ENCODE measurements around the gene MPEG1.

MPEG1 gene
- 0 reads per million in 4 experiments for total RNA-seq

DNA sequence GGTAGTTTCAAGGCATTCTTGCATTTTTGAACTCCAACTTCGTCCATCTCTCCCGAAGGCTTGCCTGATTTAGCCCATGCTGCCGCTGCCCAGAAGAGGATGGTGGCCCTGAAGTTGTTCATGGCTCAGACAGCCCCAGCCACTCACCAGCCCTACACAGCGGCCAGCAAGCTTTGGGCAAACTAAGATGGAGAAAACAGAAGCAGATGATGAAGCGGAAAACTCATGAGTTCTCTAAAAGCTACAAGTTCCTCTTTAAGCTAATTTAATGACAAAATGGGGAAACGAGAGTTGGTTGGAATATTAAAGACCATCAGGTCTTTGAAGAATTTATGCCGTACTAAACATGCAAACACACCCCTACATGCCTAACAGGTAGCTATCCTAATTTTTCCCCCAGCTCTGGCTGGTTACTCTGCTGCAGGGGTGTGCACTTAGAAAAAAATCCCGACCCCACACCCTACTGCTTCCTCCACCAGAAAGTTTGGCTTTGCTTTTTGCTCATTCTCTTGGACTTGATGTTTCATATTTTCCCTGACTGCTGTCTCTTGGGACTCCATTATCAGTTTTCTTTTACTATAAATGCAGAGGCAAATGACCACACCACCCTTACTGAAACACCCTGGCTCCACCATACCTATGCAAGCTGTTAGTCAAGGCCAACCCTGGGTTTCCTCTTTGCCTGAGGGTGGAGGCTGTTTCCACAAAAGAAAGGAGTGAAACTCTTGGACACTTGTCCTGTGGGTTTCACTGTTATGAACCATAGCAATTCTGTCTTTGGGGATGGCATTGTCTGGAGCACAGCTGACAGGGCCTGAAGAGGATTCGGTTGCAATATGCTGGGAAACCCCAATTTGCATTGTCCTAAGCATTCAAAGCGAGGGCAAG lies at the start of gene MPEG1:
Gene MPEG1 (minus strand): TSS at position 184 of the 888 bp plus-strand sequence. CDS start 62 bp downstream, at position 122.
- no peak for DNase-seq

- DNase-seq = no peak
Observed at GRCh38 chr11:59262177-59262818, 49.6 kb upstream of the MPEG1 start.

GRCh38 chr11:59261150-59261549 lies 48.4 kb upstream of the MPEG1 start:
- no peak for DNase-seq

GRCh38 chr11:59259867-59260475 lies 47.2 kb upstream of the MPEG1 start:
- no peak for DNase-seq

GRCh38 chr11:59259047-59259446 lies 46.3 kb upstream of the MPEG1 start:
- DNase-seq = no peak

DNA sequence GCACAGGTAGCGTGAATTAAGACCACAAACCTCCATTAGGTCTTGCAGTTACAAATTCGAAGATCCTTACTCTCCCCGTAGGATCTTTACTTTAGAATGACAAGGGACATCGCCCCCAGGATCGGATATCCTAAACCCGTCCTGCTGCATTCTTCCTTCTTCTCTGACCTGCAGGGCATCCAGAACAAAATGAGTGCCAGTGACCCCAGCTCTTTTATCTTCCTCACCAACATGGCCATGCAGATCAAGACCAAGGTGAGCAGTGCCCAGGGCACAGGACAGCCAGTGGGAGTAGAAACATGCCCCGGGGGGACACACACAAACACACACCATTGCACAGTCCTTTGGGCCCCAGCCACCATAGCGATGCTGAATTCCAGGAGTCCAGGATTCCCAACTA lies 42.6 kb upstream of the MPEG1 start:
- DNase-seq = no peak

GRCh38 chr11:59254286-59254685 lies 41.6 kb upstream of the MPEG1 start:
- DNase-seq = no peak

GRCh38 chr11:59253001-59253400 lies 40.3 kb upstream of the MPEG1 start:
- no peak for DNase-seq

- no peak for DNase-seq
Observed at GRCh38 chr11:59249535-59249934, 36.8 kb upstream of the MPEG1 start.

DNA sequence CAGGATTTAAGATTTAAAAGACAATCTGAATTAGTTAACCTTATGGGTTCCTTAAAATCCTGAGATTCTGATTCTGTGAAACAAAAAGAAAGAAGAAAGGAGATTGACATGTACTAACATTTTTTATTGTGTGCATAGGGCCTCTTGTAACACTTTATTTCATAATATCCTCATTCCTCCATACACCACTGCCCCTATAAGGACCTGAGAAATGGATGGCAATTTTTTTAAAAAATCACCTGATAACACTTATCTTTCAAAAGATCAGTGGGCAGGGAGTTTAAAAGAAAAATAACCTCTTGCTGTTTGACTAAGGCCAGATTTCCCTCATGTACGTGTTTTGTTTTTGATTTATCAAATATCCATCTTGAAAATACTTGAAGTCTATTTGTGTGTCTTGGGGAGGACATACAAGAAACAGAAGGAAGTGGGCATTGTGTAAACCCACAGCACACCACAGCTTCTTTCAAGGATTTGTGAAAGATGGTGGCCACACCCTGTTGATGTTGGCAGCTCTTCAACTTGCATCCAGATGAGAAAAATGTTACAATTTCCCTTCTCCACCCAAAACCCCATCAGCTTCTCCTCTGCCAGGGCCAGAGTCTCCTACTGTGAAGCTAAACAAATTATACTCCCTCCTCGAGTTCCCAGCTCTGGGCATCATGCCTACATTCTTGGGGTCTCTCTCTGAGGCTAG lies 35.0 kb upstream of the MPEG1 start:
- no peak for DNase-seq

DNA sequence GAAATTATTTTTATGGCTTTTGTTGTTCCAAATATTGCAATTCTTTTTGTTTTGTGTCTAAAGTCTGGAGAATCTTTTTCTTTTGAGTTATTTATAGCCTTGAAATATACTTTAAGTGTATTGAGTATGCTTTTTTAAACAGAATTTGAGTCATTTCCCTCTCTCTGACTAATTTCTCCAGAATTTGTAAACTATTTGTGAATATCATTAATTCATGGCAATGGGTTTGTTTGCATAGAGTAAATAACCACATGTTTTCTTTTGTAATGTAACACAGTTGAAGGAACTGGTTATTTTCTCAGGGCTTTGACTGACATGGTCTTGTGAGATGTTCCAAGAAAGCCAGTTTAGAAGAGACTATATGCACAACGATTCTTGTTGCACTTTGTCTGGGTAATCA lies 30.9 kb upstream of the MPEG1 start:
- DNase-seq = no peak

- DNase-seq = no peak
Observed at GRCh38 chr11:59240322-59240721, 27.6 kb upstream of the MPEG1 start.

- no peak for DNase-seq
Observed at GRCh38 chr11:59226396-59226795, 13.7 kb upstream of the MPEG1 start.

DNA sequence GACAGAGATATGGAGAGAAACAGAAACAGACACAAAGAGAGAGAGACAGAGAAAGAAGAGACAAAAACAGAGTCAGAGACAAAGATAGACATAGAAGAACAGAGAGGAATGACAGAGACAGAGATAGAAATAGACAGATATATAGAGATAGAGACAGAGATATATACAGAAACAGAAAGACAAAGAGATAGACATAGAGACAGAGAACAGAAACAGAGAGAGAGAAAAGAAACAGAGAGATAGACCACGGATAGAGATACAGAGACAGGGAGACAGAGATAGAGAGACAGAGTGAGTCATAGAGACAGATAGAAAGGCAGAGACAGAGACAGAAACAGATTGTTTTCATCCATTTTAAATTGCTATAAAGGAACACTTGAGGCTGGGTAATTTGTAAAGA lies 12.3 kb upstream of the MPEG1 start:
- no peak for DNase-seq

DNA sequence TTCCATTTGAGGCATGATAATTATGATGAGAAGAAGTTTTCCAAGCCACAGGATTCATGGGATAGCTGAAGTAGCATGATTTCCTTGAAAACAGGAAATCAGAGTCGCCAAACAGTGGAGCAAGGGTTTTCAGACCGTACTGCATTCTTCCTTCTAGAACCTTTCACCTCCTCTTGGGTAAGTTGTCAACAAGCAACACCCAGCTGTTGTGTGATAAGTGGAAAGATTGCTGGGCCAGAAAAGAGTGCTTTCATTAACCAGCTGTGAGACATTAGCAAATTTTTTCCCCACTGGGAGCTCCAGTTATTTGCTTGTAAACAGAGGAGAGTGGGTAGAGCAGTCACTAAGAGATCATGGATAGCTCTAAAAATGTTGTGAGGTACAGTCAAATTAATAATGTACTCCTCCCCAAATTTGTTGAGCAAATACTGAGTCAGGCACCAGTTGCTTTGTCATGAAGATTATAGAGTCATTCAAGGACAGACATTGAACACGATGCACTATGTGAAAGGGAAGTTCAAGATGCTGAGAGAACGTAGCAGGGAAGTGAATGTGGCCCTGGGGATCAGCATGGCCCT lies 11.7 kb upstream of the MPEG1 start:
- no peak for DNase-seq

DNA sequence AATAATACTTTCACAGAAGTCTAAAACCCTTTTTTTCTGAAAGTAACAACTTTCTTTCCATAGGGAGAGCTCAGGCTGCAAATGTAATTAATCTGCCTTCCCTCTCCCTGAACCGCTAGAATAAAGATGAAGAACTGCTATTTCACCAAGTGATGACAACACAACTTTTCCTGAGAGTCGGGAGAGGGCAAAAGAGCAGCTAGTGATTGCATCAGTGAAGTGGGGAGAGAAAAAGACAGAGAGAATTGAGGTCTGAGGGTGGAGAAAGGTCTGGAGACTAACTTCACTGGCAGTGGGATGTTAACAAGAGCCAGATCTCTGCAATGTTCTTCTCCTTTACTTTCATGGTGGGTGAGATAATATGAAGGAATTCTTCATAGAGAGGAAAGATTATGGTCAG lies 10.9 kb upstream of the MPEG1 start:
- no peak for DNase-seq

GRCh38 chr11:59223177-59223576 lies 10.4 kb upstream of the MPEG1 start:
- no peak for DNase-seq

DNA sequence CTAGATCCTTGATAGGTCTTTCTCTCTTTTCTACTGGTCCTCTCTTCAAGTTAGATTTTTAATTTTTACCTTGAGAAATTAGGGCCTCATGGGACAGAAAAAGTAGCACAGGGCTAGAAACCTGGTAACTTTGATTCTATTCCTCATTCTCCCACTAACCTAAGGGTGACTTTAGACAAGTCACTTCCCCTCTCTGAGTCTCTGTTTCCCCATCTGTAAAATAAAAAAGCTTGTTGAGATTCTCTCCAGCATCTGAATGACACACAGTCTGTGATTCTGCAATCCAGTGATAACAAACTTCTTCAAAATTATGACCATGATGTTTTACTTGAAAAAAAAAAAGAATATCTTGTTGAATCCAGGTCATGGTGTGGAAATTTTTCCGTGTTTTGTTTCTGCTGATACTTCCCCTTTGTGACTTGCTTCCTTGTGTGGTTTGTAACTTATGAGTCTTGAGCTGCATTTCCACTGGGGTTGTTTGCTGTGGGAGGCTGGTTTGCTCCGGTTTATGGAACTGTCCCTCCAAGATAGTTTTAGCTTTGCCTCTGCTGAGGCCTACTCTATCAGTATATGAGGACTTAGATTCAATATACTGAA lies 9.8 kb upstream of the MPEG1 start:
- no peak for DNase-seq

DNA sequence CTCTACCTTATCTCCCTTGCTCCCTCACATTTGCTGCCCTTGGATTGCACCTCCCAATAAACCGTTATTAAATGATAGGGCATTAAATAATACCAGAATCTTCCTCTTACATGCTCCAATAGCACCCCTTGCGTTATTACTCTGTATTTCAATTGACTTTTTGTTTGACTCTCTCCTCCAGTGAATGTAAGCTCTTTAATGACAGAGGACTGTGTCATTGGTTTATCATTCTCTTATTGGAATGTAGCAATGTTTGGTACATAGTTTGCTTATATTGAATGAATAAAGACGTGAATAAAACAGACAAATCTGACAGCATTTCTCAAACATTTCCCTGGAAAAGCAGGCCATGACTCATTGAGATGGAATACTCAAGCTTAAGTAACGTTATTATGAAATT lies 8.7 kb upstream of the MPEG1 start:
- DNase-seq = no peak

DNA sequence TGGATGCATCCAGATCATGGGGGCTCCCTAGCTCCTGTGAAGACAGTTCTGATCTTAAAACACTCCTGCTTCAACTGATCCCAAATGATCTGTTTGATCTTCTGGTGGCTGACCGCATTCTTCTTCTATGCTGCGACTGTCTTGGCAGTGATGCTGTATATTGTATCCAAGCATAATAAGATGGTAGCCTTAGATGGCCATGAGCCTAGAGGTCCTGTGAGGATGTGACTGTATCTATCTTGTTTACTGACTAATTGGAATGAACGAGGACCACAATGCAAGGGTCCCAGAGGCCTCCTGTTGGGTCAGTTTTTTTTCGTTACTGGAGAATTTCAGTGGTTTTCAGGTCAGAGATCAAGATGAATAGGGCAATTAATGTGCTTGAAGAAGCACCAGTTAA lies 7.1 kb upstream of the MPEG1 start:
- no peak for DNase-seq

DNA sequence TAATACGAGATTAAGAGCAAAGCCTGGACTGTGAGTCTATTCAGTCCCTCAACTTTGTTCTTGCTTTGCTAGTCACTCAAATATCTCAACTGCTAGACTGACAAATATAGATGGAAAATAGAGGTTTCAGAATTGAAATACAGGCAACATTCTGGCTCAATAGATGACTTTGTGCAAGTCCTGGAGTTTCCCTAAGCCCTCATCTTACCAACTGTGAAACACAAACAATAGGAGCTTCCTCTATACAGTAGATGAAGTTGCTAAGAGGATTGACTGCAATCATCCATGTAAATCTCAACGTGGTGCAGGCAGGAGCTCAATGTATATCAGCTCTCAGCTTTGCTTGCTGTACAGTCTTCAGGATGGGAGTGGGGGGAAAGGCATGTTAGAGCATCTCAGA lies 6.2 kb upstream of the MPEG1 start:
- DNase-seq = no peak

DNA sequence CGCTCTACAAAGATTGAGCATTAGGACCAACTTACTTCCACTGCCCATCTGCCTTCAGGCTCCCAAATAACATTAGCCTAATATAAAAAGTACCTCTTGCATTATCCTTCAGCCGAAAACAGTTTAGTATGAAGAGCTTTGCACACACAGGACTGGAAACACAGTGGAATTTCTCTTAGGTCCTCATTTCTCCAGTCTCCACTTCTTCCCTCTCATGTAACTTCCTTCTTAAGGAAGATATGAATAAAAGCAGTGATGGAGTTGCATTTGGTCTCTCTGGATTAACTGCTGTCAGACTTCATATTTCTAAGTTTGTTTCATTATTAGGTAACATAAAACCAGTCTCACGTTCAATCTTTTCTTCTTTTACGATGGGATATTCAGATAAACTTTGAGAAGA lies 5.6 kb upstream of the MPEG1 start:
- no peak for DNase-seq
